Uterus (tissue), 2 donors: Measurements from ENCODE around the gene SPTAN1.

Experiments
- POLR2A ChIP-seq, 2 donors: fragments of 450-650 bp; IDR thresholded peaks; one replicate each; pipeline ENCODE4 v1.6.1; 2016; ENCODE audit warnings: antibody characterized with exemption in 2 of 2, mild to moderate bottlenecking in 1 of 2, moderate library complexity in 1 of 2
- TF ChIP-seq, protein P1 (sequence below), 4 experiments: fragments of 200-600 bp in 2 of 4; fragments of 450-650 bp in 2 of 4; sonication (generic) in 2 of 4; IDR thresholded peaks; one replicate each; pipeline ENCODE4 v1.5.1; 2016 to 2019; ENCODE audit warnings: antibody characterized with exemption in 4 of 4, mild to moderate bottlenecking in 2 of 4, moderate library complexity in 1 of 4

DNA sequence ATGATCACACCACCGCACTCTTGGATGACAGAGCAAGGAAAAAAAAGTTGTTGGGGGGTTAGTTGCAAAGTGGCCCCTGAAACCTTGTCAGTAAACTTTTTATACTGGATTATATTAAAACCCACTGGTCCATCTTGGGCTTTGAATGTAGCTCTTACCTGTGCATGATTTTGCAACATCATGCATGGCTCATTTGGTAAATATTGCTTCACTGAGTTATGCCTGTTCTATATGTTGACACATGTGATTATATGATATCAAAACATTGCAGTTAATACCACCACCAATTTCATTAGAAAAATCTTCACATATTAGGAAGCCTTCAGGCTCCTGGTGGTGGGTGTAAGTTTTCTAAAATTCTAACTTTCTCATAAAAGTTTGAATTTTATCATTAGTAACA is 62.3 kb downstream of the SPTAN1 start:
- TF ChIP-seq, protein P1, sequence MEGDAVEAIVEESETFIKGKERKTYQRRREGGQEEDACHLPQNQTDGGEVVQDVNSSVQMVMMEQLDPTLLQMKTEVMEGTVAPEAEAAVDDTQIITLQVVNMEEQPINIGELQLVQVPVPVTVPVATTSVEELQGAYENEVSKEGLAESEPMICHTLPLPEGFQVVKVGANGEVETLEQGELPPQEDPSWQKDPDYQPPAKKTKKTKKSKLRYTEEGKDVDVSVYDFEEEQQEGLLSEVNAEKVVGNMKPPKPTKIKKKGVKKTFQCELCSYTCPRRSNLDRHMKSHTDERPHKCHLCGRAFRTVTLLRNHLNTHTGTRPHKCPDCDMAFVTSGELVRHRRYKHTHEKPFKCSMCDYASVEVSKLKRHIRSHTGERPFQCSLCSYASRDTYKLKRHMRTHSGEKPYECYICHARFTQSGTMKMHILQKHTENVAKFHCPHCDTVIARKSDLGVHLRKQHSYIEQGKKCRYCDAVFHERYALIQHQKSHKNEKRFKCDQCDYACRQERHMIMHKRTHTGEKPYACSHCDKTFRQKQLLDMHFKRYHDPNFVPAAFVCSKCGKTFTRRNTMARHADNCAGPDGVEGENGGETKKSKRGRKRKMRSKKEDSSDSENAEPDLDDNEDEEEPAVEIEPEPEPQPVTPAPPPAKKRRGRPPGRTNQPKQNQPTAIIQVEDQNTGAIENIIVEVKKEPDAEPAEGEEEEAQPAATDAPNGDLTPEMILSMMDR (IDR thresholded peaks at IDR 0.05) = no peak
- no peak for TF ChIP-seq POLR2A (IDR thresholded peaks at IDR 0.05)
